ENCODE data around the gene ALOX12B. TPM values are rescaled to one million over a fixed set of nuclear protein-coding genes. Genes with fewer than 3 reads are reported as not detected.
"Not testable (repeated sequence)": the region's sequence is repeated elsewhere in the genome, so short reads cannot be mapped to it uniquely, and the experiment has no call there.

The ALOX12B gene
- total RNA-seq, 5 donors from 2014 or later (not counting 1 experiment from before 2014, with no cell fraction given), result 0.63 to 1.1 (median 0.81) TPM; not detected in 1

GRCh38 chr17:8029121-8029520, 58.4 kb downstream of the ALOX12B start:
- H3K27me3 Mint-ChIP-seq, result peaks cover 47 to 68% of the 10 kb centered on the region in 2 donors
- no peaks in the 10 kb centered on the region for H3K36me3 Mint-ChIP-seq
- ChIA-PET POLR2A (no interaction called here), CTCF (no interaction called here)
- H3K27ac Mint-ChIP-seq, result no peak overlapping the region
- no peak overlapping the region for H3K4me3 Mint-ChIP-seq
- DNase-seq (no peak), ATAC-seq (replicated peaks in 1 of 4) (no peak)
- Histone ChIP-seq H3K4me3 (ENCODE audit: control insufficient read depth in 1 of 2, extremely low read depth in 1 of 2, low read length in 1 of 2) (no peak overlapping the region), H3K27me3 (replicated peaks in 1 of 2; ENCODE audit: control insufficient read depth in 2 of 2, extremely low read depth in 1 of 2, insufficient read depth in 2 of 2, low read length in 1 of 2) (peaks cover 0 to 37% of the 10 kb centered on the region in 2 experiments), H3K27ac (ENCODE audit: low read length) (no peak overlapping the region), H3K4me1 (ENCODE audit: control insufficient read depth in 1 of 2, extremely low read depth in 1 of 2, insufficient read depth in 2 of 2, low read length in 2 of 2) (no peaks in the 10 kb centered on the region), H3K36me3 (ENCODE audit: control insufficient read depth in 2 of 2, extremely low read depth in 1 of 2, insufficient read depth in 1 of 2, low read length in 1 of 2) (no peaks in the 10 kb centered on the region), H3K9me3 (no peaks in the 10 kb centered on the region)
- H3K4me1 Mint-ChIP-seq, result no peaks in the 10 kb centered on the region
- 60% methylated on average over 2 of the region's 5 CpGs for WGBS (ENCODE audit: insufficient coverage)
- no peaks in the 10 kb centered on the region for H3K9me3 Mint-ChIP-seq

DNA sequence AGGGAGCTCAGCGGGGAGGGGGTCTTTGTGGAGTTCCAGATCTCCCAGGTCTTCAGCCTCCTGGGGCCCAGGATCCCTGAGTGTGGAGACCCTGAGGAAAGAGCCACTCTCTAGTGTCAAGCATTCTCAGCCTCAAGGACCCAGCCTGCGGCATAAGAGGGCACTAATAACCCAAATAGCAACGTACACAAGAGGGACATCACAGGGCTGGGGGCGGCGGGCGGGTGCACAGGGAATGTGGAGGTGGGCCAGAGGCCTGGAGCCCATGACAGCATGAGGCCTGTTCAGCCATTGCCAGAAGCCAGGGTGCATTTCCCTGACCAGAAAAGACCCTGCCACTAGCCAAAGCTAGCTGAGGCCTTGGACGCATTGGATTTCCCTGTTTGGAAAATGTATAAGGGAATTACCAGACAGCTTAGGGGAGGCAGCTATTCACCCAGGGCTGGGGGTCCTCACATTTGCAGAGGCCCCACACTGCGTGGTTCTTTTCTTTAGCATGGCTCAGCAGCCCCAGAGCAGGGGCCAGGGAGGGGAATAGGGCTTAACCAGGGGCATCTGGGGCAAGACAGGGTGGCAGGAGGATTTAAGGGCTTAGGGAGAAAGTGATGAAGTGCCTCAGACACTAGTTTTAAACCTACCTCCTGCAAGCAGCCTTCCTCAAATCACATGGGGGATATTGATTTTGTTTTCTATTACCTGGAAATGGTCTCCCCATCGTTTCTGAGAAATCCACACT, 62.2 kb downstream of the ALOX12B start:
- 79% methylated on average over 5 of the region's 9 CpGs for WGBS (ENCODE audit: insufficient coverage)
- Histone ChIP-seq H3K27ac (ENCODE audit: low read length) (no peak overlapping the region), H3K4me1 (ENCODE audit: control insufficient read depth in 1 of 2, extremely low read depth in 1 of 2, insufficient read depth in 2 of 2, low read length in 2 of 2) (no peaks in the 10 kb centered on the region), H3K4me3 (ENCODE audit: control insufficient read depth in 1 of 2, extremely low read depth in 1 of 2, low read length in 1 of 2) (no peak overlapping the region), H3K9me3 (no peaks in the 10 kb centered on the region), H3K36me3 (ENCODE audit: control insufficient read depth in 2 of 2, extremely low read depth in 1 of 2, insufficient read depth in 1 of 2, low read length in 1 of 2) (no peaks in the 10 kb centered on the region), H3K27me3 (replicated peaks in 1 of 2; ENCODE audit: control insufficient read depth in 2 of 2, extremely low read depth in 1 of 2, insufficient read depth in 2 of 2, low read length in 1 of 2) (peaks cover 0 to 34% of the 10 kb centered on the region in 2 experiments)
- Mint-ChIP-seq H3K9me3 (no peaks in the 10 kb centered on the region), H3K27ac (no peak overlapping the region), H3K4me1 (no peaks in the 10 kb centered on the region), H3K36me3 (no peaks in the 10 kb centered on the region), H3K4me3 (no peak overlapping the region), H3K27me3 (peaks cover 37 to 54% of the 10 kb centered on the region in 2 donors)
- ATAC-seq (replicated peaks in 1 of 4) (no peak), DNase-seq (no peak)
- ChIA-PET POLR2A (no interaction called here), CTCF (interaction anchor here in 1 of 2 donors (0.5 kb wide), 1 partner anchor 280 kb away, joined by 4 read pairs; no protein-coding TSS in a partner anchor)

GRCh38 chr17:8024161-8024560, 63.4 kb downstream of the ALOX12B start:
- H3K36me3 Mint-ChIP-seq; H3K4me1 ChIP-seq (ENCODE audit: control insufficient read depth in 1 of 2, extremely low read depth in 1 of 2, insufficient read depth in 2 of 2, low read length in 2 of 2); H3K4me1 Mint-ChIP-seq; H3K36me3 ChIP-seq (ENCODE audit: control insufficient read depth in 2 of 2, extremely low read depth in 1 of 2, insufficient read depth in 1 of 2, low read length in 1 of 2); H3K27ac Mint-ChIP-seq; H3K4me3 Mint-ChIP-seq; POLR2A ChIA-PET; CTCF ChIA-PET; H3K9me3 Mint-ChIP-seq; H3K27ac ChIP-seq (ENCODE audit: low read length); DNase-seq; H3K4me3 ChIP-seq (ENCODE audit: control insufficient read depth in 1 of 2, extremely low read depth in 1 of 2, low read length in 1 of 2); H3K9me3 ChIP-seq; ATAC-seq (replicated peaks in 1 of 4): not testable (repeated sequence)
- H3K27me3 ChIP-seq (replicated peaks in 1 of 2; ENCODE audit: control insufficient read depth in 2 of 2, extremely low read depth in 1 of 2, insufficient read depth in 2 of 2, low read length in 1 of 2), result peaks cover 0 to 41% of the 10 kb centered on the region in 2 experiments
- peaks cover 37 to 53% of the 10 kb centered on the region in 2 donors for H3K27me3 Mint-ChIP-seq
- WGBS (ENCODE audit: insufficient coverage), result no CpG with 5 or more reads among the region's 6 CpGs

Other genes with a start within 250 kb of the ALOX12B start
- gene TMEM88, start 232.7 kb downstream of the ALOX12B start, total RNA-seq, result 10 to 100 TPM in 2 of 5 donors, 1 to 10 TPM in 3; 5.8 to 27.1 (median 8.4) TPM
- 10 to 100 TPM; 15.8 to 40.6 (median 33.6) TPM for gene NAA38, start 230.2 kb downstream of the ALOX12B start, total RNA-seq
- gene CYB5D1, start 229.7 kb downstream of the ALOX12B start, total RNA-seq, result 10 to 100 TPM in 2 of 5 donors, 1 to 10 TPM in 3; 5.5 to 12.4 (median 8.4) TPM
- gene CHD3, start 198.9 kb downstream of the ALOX12B start, total RNA-seq, result 100 to 1,000 TPM; 250 to 331 (median 274) TPM
- 1 to 10 TPM; 2.9 to 7.3 (median 5.2) TPM for gene RNF227, start 171.4 kb downstream of the ALOX12B start, total RNA-seq
- 10 to 100 TPM; 10.0 to 18.1 (median 14.5) TPM for gene KCNAB3, start 157.9 kb downstream of the ALOX12B start, total RNA-seq
- gene TRAPPC1, start 155.8 kb downstream of the ALOX12B start, total RNA-seq, result 100 to 1,000 TPM in 3 of 5 donors, 10 to 100 TPM in 2; 95.4 to 138 (median 113) TPM
- gene CNTROB, start 155.5 kb downstream of the ALOX12B start, total RNA-seq, result 10 to 100 TPM; 28.9 to 34.9 (median 32.9) TPM
- gene GUCY2D, start 85.1 kb downstream of the ALOX12B start, total RNA-seq, result under 1 TPM in 1 of 5 donors, not detected in 4; 0.06 TPM
- gene ALOX15B, start 48.7 kb downstream of the ALOX12B start, total RNA-seq, result under 1 TPM in 3 of 5 donors, not detected in 2; 0.10 to 0.20 (median 0.13) TPM
- gene ALOXE3, start 30.8 kb upstream of the ALOX12B start, total RNA-seq, result 1 to 10 TPM in 1 of 5 donors, under 1 TPM in 3, not detected in 1; 0.13 to 1.2 (median 0.19) TPM
- gene HES7, start 36.4 kb upstream of the ALOX12B start, total RNA-seq, result 1 to 10 TPM in 1 of 5 donors, under 1 TPM in 2, not detected in 2; 0.16 to 1.6 (median 0.23) TPM
- gene PER1, start 64.7 kb upstream of the ALOX12B start, total RNA-seq, result 1,000 to 10,000 TPM in 2 of 5 donors, 10 to 100 TPM in 3; 62.6 to 1,675 (median 82.4) TPM
- 100 to 1,000 TPM; 160 to 243 (median 186) TPM for gene VAMP2, start 75.2 kb upstream of the ALOX12B start, total RNA-seq
- 10 to 100 TPM; 23.4 to 28.9 (median 25.0) TPM for gene TMEM107, start 88.7 kb upstream of the ALOX12B start, total RNA-seq
- gene BORCS6, start 102.5 kb upstream of the ALOX12B start, total RNA-seq, result 10 to 100 TPM in 3 of 5 donors, 1 to 10 TPM in 2; 6.7 to 21.3 (median 17.2) TPM
- 1 to 10 TPM; 1.0 to 2.7 (median 1.7) TPM for gene AURKB, start 122.9 kb upstream of the ALOX12B start, total RNA-seq
- gene CTC1, start 160.3 kb upstream of the ALOX12B start, total RNA-seq, result 100 to 1,000 TPM; 230 to 309 (median 269) TPM
- gene PFAS, start 161.6 kb upstream of the ALOX12B start, total RNA-seq, result 10 to 100 TPM; 31.5 to 52.4 (median 37.8) TPM
- gene RANGRF, start 201.0 kb upstream of the ALOX12B start, total RNA-seq, result 10 to 100 TPM; 29.0 to 41.8 (median 40.9) TPM
- 10 to 100 TPM in 1 of 5 donors, 1 to 10 TPM in 4; 6.6 to 10.0 (median 8.0) TPM for gene SLC25A35, start 207.7 kb upstream of the ALOX12B start, total RNA-seq
- under 1 TPM in 1 of 5 donors, not detected in 4; 0.26 TPM for gene ARHGEF15, start 222.5 kb upstream of the ALOX12B start, total RNA-seq